Omental fat pad (tissue), 4 donors: ENCODE results near the gene GNG12. TPM values are rescaled to one million over a fixed set of nuclear protein-coding genes. Genes with fewer than 3 reads are reported as not detected.
A peak's percentile ranks its signal among the peaks of the same experiment; 100 is the strongest.

Experiments
- ATAC-seq: fragments of 150-250 bp; one replicate; pipeline ENCODE4 v1.9.1; 2016; ENCODE audit warnings: mild to moderate bottlenecking, moderate library complexity; ENCODE audit not compliant: low FRiP score
- DNase-seq: peaks from one replicate; pipeline ENCODE4 v3.0.0-alpha.2; 2019; ENCODE audit warnings: low spot score
- total RNA-seq, 4 donors: library from RNA; depleted of rRNA; stranded (reverse); fragments of >200 nt; gene quantifications; one replicate each; pipeline ENCODE4 v1.1.0, GENCODE V29; 2016
- TF ChIP-seq, protein P1 (sequence below), 3 donors: fragments of 450-650 bp; IDR thresholded peaks; one replicate each; pipeline ENCODE4 v1.5.1; 2016 to 2017; ENCODE audit warnings: antibody characterized with exemption in 3 of 3, mild to moderate bottlenecking in 3 of 3, moderate library complexity in 2 of 3

GNG12 gene
- total RNA-seq, 4 donors from 2014 or later: 77.0 to 117 (median 94.5) TPM

GRCh38 chr1:67708606-67709005 is 124.7 kb downstream of the GNG12 start:
- no peak for ATAC-seq
- TF ChIP-seq, protein P1, sequence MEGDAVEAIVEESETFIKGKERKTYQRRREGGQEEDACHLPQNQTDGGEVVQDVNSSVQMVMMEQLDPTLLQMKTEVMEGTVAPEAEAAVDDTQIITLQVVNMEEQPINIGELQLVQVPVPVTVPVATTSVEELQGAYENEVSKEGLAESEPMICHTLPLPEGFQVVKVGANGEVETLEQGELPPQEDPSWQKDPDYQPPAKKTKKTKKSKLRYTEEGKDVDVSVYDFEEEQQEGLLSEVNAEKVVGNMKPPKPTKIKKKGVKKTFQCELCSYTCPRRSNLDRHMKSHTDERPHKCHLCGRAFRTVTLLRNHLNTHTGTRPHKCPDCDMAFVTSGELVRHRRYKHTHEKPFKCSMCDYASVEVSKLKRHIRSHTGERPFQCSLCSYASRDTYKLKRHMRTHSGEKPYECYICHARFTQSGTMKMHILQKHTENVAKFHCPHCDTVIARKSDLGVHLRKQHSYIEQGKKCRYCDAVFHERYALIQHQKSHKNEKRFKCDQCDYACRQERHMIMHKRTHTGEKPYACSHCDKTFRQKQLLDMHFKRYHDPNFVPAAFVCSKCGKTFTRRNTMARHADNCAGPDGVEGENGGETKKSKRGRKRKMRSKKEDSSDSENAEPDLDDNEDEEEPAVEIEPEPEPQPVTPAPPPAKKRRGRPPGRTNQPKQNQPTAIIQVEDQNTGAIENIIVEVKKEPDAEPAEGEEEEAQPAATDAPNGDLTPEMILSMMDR (IDR thresholded peaks at IDR 0.05): no peak
- DNase-seq: no peak

DNA sequence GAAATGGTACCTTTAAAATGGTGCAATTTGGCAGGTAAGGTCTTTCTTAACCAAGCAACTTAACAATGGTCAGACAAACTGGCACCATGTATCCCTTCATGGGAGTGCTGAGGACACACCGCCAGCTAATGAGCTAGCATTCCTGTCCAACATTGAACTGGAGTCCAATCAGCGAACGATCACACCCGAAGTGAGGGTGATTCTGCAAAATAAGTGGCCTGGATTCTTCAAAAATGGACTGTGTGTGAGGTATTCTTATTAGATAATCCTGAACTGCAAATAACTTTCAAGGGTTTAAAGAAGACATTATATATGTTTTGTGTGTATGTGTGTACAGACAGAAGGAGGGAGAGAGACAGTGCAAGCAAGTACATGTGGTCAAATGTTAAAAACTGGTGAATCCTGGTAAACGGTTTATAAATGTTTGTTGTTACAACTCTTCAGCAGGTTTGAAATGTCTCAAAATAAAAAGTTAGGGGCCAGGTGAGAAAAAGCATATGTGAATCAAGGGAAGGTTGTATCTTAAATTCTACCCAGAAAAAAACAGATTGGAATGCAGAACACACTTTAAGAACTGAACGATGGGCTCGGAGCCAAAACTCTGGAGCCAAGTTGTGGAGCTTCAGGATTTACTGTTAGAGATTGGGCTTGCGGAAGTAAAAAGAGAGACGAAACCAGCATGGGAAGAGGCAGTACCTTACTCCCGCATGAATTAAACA is 127.4 kb downstream of the GNG12 start:
- TF ChIP-seq, protein P1 (IDR thresholded peaks at IDR 0.05): no peak
- DNase-seq (no peak), ATAC-seq (no peak)

DNA sequence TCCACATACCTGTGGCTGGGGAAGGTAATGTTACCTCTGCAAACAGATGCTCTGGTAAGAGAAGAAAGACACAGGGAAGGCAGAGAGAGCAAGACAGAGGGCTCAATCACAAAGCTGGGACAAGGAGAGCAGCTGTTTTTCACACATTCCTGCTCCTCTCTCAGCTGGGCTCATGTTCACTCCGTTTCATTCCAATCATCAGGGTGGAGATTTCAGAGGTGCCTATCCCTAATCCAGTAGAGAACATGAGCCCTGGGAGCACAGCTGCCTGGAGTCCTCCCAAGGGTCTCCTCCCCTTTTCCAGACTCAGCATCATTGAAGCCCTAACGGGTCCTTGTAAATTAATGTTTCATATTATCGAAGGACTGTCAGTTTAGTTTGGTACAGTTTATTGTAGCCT is 128.9 kb downstream of the GNG12 start:
- TF ChIP-seq, protein P1 (IDR thresholded peaks at IDR 0.05): no peak
- ATAC-seq (no peak), DNase-seq (no peak)

DNA sequence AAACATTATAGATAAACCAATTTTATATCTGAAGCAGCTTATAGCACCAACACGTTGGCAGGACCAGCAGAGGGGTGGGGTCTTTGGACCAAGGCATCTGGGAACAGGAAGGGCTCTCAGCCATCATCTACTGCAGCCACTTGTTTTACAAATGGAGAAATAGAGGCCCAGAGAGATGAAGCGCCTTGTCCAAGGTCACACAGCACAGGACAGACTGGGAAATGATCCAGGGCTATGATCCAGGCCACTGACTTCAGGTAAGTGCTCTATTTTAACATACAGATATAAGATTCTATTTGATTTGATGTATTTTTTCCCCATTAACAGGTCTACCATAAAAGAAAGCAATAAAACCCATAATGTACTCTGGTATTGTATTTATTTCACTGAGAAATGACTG is 131.4 kb downstream of the GNG12 start:
- ATAC-seq: no peak
- TF ChIP-seq, protein P1 (IDR thresholded peaks at IDR 0.05): no peak
- DNase-seq: no peak

GRCh38 chr1:67700692-67701410 is 132.4 kb downstream of the GNG12 start:
- DNase-seq: no peak
- peak; percentile 70 for ATAC-seq
- TF ChIP-seq, protein P1 (IDR thresholded peaks at IDR 0.05): no peak

DNA sequence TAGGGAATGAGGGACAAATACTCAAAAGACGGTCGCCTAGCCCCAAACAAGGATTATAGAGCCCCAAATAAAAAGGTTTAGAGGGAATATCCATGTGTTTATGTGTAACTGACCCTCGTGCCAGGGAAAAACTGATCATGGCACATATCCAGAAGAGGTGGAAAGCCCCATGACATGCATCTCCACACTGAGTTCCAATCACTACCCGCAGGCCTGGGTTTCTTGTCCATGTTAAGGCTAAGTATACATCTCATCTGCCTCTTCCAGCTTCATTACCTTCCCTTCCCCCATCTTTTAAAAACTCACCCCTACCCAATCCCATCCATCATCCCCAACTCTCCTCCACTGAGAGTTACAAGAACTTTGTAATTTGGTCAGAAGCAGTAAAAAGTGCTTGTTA is 133.0 kb downstream of the GNG12 start:
- no peak for DNase-seq
- TF ChIP-seq, protein P1 (IDR thresholded peaks at IDR 0.05): no peak
- ATAC-seq: no peak

DNA sequence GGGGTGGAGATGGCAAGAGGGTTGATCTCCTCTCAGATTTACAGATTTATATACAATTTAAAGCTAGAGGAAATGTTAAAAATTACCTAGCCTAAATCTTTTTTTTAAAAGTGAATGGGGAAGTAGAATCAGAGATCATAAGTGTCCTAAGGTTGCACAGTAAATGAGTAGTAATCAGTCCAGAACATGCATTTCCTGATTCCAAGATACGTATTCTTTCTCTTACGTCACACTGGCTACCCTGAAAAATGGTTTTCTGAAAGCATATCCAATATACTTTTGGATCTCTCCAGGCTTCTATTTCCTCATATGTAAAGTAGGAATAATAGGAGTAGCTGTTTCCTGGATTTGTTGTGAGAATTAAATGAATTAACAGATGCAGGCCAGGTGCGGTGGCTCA is 136.6 kb downstream of the GNG12 start:
- no peak for ATAC-seq
- DNase-seq: no peak
- TF ChIP-seq, protein P1 (IDR thresholded peaks at IDR 0.05): no peak
